ENCODE results near the gene ASXL3.

Gene ASXL3

GRCh38 chr18:33541316-33541715 is 36.7 kb upstream of the ASXL3 start:
- Mint-ChIP-seq H3K27ac (no peak overlapping the region), H3K27me3 (ENCODE audit: low read depth, poor library complexity) (no peaks in the 10 kb centered on the region), H3K4me1 (no peaks in the 10 kb centered on the region), H3K9me3 (no peaks in the 10 kb centered on the region), H3K36me3 (ENCODE audit: low read depth) (no peaks in the 10 kb centered on the region), H3K4me3 (no peak overlapping the region)
- no peak for DNase-seq
- TF ChIP-seq CTCF (IDR thresholded peaks at IDR 0.05) = no peak

DNA sequence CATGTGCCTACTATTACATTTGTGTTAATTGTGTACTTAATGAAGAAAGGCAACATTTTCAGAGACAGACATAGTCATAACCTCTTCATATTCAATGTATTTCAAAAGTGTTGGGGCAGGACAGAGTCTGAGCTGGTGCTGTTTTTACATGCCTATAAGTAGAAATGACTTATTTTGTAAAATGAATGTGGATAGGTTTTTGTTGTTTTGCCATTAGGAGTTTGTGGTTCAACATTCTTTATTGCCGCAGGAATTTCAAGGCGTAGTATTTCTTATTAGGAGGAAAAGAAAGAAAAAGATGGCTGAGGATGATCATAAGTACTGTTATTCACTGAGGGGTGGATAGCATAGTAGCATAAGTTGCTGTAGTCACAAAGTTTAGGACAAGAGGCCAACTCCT is 21.2 kb upstream of the ASXL3 start:
- H3K4me3 Mint-ChIP-seq = no peak overlapping the region
- H3K27me3 Mint-ChIP-seq (ENCODE audit: low read depth, poor library complexity) = peaks cover 4% of the 10 kb centered on the region
- H3K36me3 Mint-ChIP-seq (ENCODE audit: low read depth) = no peaks in the 10 kb centered on the region
- H3K27ac Mint-ChIP-seq = no peak overlapping the region
- H3K9me3 Mint-ChIP-seq = no peaks in the 10 kb centered on the region
- peaks cover 12% of the 10 kb centered on the region for H3K4me1 Mint-ChIP-seq
- no peak for DNase-seq
- no peak for TF ChIP-seq CTCF (IDR thresholded peaks at IDR 0.05)

DNA sequence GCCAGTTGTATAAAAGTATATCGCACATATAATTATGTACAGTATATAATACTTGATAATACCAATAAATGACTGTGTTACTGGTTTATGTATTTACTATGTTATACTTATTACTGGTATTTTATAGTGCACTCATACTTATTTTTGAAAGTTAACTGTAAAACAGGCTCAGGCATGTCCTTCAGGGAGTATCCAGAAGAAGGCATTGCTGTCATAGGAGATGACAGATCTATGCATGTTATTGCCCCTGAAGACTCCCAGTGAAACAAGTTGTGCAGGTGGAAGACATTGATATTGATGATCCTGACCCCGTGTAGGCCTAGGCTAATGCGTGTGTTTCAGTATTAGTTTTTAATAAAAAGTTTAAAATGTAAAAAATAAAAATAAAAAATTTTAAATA is 20.3 kb upstream of the ASXL3 start:
- DNase-seq = no peak
- Mint-ChIP-seq H3K4me1 (peaks cover 15% of the 10 kb centered on the region), H3K27me3 (ENCODE audit: low read depth, poor library complexity) (peaks cover 4% of the 10 kb centered on the region), H3K36me3 (ENCODE audit: low read depth) (no peaks in the 10 kb centered on the region), H3K9me3 (no peaks in the 10 kb centered on the region), H3K4me3 (no peak overlapping the region), H3K27ac (no peak overlapping the region)
- TF ChIP-seq CTCF (IDR thresholded peaks at IDR 0.05) = no peak

GRCh38 chr18:33558529-33558928 is 19.5 kb upstream of the ASXL3 start:
- H3K27me3 Mint-ChIP-seq (ENCODE audit: low read depth, poor library complexity) = peaks cover 3% of the 10 kb centered on the region
- no peak overlapping the region for H3K4me3 Mint-ChIP-seq
- peaks cover 17% of the 10 kb centered on the region for H3K4me1 Mint-ChIP-seq
- no peak for TF ChIP-seq CTCF (IDR thresholded peaks at IDR 0.05)
- no peaks in the 10 kb centered on the region for H3K9me3 Mint-ChIP-seq
- no peaks in the 10 kb centered on the region for H3K36me3 Mint-ChIP-seq (ENCODE audit: low read depth)
- no peak for DNase-seq
- H3K27ac Mint-ChIP-seq = no peak overlapping the region

GRCh38 chr18:33560686-33561370 is 17.2 kb upstream of the ASXL3 start:
- H3K4me1 Mint-ChIP-seq = peaks cover 17% of the 10 kb centered on the region
- peaks cover 14% of the 10 kb centered on the region for H3K9me3 Mint-ChIP-seq
- H3K27ac Mint-ChIP-seq = peak overlapping the region; percentile 66
- TF ChIP-seq CTCF (IDR thresholded peaks at IDR 0.05) = no peak
- no peak for DNase-seq
- no peaks in the 10 kb centered on the region for H3K27me3 Mint-ChIP-seq (ENCODE audit: low read depth, poor library complexity)
- no peaks in the 10 kb centered on the region for H3K36me3 Mint-ChIP-seq (ENCODE audit: low read depth)
- no peak overlapping the region for H3K4me3 Mint-ChIP-seq

DNA sequence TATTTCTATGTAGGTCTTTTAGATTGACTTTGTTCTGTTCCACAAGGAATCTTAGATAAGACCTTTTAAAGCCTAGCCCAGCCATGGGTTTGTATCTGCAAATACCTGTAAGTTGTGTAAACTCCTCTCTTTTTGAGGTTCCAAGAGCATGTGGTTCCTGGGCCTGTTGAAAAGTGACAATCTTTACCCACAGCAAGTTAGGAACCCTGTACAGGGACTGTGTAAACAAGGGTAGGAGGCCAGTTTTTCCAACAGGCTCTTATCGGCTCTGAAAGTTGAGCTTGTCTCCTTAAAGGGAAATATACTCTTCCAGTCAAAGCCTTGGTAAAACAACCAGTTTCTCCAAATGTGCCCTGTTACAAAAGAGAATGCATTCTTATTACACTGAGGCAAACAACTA is 15.3 kb upstream of the ASXL3 start:
- TF ChIP-seq CTCF (IDR thresholded peaks at IDR 0.05) = no peak

More for the DNA sequence above, 15.3 kb upstream of the ASXL3 start:
- H3K36me3 Mint-ChIP-seq (ENCODE audit: low read depth) = peaks cover 7% of the 10 kb centered on the region
- H3K9me3 Mint-ChIP-seq = peaks cover 29% of the 10 kb centered on the region
- peak overlapping the region; percentile 50 for H3K27ac Mint-ChIP-seq
- no peak for DNase-seq
- no peak overlapping the region for H3K4me3 Mint-ChIP-seq
- H3K27me3 Mint-ChIP-seq (ENCODE audit: low read depth, poor library complexity) = no peaks in the 10 kb centered on the region
- peaks cover 17% of the 10 kb centered on the region for H3K4me1 Mint-ChIP-seq

Data from nephron progenitor cell (in vitro differentiated cells).